ENCODE results near the gene MRAS.
"Not testable (repeated sequence)": the region's sequence is repeated elsewhere in the genome, so short reads cannot be mapped to it uniquely, and the experiment has no call there.

The MRAS gene

DNA sequence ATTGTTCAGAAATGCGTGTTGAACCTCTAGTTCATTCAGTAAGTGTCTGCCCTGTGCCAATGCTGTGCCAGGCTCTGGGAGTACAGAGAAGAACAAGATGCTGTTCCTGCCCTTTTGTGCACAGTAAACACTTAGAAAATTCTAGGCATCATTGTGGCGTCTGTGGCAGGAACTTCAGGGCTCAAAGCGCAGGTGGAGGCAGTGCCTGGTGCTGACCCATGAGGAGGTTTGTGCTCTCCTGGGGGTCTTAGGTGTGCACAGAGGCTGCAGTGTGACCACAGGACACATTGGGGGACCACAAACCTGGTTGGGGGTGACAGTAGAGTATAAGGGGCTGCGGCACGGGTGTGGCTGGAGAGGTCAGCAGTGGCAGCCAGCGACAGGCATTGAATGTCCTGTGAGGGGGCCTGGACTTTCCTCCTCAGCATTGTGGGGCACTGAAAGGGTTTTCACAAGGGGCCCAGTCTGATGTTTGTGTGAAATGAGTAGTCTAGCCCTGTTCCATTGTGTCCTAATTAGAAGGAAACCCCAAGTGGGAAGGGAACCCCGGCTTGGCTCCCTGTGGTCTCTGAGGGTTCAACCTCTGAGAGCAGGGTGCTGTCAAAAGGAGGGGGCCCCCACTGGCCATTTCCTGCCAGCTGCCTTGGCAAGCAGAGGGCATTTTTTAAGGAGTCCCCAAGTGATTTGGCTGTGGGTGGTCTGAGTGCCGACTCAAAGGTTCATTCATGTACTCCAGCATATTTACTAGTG lies 20.9 kb downstream of the MRAS start:
- no peak for DNase-seq

DNA sequence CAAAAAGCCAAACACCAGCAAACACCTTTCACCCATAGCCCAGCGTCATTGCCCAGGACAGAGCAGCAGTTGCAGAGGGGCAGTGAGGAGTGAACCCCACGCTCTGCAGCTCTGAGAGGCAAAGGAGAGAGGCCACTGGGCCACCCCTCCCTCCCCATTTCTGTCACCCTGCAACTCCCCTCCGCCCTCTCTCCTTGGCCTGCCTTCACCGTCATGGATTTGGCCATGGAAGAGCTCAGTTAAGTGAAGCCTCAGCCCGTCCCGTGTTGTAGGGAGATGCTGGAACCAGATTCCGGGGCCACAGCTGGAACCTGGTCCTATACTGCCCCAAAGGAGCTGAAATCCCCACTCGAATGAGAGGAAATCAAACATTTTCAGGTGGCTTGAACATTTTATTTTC lies 21.9 kb downstream of the MRAS start:
- DNase-seq: no peak

DNA sequence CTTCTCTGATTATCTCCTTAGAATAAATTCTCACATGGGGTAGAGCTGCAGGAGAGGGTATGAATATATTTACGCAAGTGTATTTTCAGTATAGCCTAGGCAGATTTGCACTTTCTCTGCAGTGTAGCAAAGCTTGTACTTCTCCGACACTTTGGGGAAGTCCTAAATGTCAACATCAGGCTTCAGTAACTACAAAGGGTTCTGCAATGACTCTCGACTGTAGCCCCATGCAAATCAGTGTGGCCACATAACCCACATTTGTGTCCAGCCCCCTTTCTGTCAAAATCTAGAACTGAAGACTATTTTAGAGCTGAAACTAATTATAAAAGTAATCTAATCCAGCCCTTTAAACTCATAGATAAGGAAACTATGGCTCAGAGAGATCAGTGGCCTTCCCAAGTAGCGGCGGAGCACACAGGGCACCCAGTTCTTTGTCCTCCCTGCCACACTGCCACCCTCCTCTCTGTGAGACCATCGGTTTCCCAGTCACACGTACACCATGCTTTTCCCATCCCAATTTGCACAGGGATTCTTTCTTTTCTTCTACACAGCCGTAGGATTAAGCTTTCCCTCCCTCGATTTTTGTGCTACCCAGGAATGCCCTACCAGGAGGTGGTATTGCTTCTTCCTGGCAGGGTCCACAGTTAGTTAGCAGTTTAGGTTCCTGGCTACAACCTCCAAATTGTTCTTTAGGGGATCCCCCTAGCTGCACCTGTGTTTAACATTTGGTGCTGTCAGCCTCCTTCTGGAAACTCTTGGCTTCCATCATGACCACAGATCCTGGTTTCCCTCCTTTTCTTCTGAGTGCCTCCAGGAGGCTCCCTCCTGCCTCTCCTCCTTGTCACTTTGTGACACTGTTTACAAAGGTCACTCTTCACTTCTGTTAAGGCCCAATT lies 22.9 kb downstream of the MRAS start:
- no peak for DNase-seq

DNA sequence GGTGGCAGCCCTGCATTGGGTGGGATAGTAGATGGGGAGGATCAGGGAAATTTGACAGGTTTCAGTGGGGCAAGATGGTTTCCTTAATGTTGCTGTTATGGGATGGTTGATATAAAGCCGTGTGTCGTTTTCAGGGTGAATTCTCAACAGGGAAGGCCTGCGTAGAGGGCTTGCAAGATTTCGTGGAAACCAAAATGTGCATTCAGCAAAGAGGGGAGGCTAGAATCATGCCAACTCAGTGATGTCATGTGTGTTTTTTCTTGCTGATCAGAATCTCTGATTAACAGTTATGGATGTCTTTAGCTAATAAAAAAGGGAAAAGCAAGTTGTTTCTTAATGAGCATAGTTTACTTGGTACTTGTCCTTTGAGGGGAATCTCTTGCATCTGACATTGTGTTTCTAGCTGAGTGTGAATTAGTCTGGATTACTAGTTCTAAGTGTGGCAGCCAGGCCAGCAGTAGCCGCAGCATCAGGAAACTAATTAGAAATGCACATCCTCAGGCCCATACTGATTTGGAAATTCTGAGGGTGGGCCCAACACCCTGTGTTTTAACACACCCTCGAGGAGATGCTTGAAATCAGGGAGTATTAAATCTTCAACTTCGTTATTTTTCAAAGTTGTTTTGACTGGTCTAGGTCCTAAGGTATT lies 24.8 kb downstream of the MRAS start:
- no peak for DNase-seq

GRCh38 chr3:138373736-138374094 lies 25.3 kb downstream of the MRAS start:
- DNase-seq: no peak

DNA sequence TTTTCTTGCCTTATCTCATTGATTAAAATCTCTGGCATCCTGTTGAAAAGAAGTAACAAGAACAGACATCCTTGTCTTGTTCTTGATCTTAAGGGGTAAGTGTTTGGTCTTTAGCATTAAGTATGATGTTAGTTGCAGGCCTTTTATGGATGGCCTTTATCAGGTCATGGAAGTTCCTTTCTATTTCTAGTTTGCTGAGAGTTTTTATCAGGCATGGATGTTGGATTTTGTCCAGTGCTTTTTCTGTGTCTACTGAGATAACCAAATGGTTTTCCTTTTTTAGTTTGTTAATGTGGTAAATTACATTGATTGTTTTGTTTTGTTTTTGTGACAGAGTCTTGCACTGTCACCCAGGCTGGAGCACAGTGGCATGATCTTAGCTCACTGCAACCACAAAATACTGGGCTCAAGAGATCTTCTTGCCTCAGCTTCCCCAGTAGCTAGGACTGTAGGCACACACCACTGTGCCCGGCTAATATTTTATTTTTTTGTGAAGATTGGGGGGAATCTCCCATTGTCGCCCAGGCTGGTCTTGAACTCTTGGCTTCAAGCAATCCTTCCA lies 26.3 kb downstream of the MRAS start:
- no peak for DNase-seq

DNA sequence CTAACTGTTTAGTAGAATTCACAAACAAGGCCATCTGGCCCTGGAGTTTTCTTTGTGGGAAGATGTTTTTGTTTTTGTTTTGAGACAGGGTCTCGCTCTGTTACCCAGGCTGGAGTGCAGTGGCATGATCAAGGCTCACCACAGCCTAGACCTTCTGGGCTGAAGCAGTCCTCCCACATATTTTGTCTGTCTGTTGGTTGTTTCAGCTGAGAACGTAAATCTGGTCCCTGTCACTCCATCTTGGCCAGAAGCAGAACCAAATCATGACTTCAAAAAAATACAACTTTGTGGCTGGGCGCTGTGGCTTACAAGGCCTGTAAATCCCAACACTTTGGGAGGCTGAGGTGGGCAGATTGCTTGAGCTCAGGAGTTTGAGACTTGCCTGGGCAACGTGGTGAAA lies 27.1 kb downstream of the MRAS start:
- DNase-seq: no peak

DNA sequence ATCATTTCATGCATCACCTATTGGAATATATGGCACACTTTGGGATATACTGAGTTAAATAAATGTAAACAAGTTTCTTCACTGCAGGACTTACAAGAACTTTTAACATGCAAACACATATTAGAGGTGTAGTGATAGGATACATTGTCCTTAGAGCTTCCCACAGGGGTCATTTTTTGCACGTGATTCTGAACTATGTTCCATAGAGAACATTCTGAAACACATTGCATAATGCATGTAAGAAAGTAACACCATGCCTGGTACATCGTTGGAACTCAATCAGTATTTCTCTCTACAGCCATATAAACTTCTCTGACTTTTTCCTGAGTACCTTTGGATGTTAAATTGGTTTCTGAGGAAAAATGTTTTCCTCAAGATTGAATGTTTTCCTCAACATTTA lies 28.3 kb downstream of the MRAS start:
- DNase-seq: no peak

DNA sequence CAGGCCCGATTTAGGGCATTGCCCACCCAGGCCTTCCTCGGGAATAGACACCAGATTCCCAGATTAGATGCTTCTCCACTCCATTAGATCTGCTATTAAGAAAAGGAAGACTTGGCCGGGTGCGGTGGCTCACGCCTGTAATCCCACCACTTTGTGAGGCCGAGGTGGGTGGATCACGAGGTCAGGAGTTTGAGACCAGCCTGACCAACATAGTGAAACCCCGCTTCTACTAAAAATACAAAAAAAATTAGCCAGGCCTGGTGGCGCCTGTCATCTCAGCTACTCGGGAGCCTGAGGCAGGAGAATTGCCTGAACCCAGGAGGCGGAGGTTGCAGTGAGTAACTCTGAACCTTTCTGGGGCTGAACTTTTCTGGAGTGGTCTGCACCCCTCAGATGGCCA lies 28.8 kb downstream of the MRAS start:
- DNase-seq: not testable (repeated sequence)

DNA sequence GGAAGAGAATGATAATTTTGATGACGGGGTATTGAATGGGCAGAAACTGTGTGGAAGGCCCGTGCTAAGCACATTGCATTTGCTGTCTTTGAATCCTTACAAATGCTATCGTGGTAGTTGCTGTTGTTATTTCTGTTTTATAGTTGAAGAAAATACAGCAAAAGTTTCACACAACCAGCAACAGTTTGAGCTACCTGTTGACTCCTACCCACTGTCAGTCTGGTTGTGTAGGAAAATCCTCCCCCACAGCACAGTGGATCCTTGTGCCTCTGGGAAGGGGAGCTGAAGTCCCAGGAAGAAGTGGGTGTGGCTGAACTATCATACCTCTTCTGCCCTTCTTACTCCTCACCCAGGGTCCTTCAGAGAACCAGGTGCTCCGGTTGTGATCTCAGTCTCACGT lies 29.4 kb downstream of the MRAS start:
- no peak for DNase-seq

DNA sequence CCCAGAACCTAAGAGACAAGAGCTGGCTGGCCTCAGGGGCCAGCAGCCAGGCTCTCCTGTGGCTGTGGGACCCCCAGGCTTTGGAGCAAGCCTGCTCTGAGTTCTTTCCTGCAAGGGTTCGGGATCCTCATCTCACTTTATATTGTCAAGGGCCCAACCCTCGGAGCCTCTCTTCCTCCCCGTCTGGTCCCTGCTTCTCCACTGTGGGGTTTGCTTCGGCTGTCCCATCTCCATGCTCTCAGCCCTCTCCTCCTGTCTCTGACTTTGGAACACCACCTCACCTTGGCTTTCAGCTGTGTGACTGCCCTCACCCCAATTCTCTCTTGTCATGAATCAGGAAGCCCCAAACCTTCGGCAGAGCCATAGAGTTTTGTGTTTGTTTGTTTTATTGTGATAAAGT lies 30.0 kb downstream of the MRAS start:
- no peak for DNase-seq

- no peak for DNase-seq
These were observed 30.6 kb downstream of the MRAS start for GRCh38 chr3:138378990-138379389.

GRCh38 chr3:138381413-138381901 lies 33.1 kb downstream of the MRAS start:
- DNase-seq: no peak

- DNase-seq: no peak
These were observed 33.8 kb downstream of the MRAS start for GRCh38 chr3:138381950-138382715.

DNA sequence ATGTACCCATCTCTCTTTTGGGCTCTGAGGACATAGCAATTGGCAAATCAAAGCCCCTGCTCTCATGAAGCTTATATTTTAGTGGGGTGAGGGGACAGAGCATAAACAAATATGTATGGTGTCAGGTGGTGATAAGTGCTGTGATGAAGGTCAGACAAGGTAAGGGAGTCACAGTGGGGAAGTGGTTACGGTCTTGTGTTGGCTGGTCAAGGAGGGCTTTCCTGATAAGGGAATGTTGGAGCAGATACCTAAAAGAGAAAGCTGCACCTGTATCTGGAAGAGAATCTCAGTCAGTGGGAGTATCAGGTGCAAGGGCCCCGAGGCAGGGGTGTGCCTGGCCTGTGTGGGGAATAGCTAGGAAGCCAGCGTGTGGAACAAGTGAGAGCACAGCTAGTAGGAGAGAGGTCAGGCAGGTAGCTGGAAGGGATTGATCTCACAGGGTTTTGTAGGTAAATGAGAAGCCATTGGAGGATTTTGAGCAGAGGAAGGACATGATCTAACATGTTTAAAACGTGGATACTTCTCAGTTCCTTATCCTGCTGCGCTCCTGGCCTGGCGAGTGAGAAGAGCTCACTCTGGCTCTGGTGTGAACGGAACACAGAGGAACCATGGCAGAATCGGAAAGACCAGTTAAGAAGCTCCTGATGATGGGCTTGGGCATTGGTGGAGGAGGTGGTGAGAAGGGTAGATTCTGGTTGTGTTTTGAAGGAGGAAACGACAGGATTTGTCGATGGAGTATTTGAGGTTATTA lies 35.5 kb downstream of the MRAS start:
- no peak for DNase-seq

GRCh38 chr3:138384531-138384930 lies 36.2 kb downstream of the MRAS start:
- no peak for DNase-seq

DNA sequence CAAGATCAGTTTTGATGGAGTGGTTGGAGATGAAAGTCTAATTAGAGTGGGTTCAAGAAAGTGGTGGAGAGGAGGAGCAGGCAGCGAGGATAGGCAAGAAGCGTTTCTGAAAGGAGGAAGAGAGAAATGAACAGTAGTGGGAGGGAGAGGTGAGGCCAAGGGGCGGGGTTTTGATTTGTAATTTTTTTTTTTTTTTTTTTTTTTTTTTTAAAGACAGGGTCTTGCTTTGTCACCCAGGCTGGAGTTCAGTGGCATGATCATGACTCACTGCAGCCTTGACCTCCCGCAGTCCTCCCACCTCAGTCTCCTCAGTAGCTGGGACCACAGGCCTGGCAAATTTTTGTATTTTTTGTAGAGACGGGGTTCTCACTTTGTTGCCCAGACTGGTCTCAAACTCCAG lies 36.6 kb downstream of the MRAS start:
- DNase-seq: no peak

DNA sequence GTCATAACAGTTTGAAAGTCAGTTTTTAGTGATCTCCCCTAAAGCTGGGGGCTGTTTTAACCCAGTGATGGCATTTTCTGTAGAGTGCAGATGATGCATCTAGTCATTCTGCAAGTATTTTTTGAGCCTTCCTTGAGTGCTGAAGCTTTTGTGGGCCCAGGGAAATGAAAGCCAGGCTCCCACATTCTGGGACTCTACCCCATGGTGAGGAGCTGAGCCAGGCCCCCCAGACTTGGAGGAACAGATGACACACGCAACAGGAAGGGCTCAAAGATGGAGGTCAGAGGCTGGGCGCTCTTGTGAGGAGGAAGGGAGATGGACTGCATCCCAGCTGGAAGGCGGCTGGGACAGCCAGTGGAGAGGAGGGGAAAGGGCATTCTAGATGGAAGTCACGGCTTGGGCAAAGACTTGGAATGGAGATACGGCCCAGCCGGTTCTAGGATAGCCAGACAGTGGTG lies 40.8 kb downstream of the MRAS start:
- no peak for DNase-seq

- DNase-seq: no peak
These were observed 41.6 kb downstream of the MRAS start for GRCh38 chr3:138389841-138390581.

DNA sequence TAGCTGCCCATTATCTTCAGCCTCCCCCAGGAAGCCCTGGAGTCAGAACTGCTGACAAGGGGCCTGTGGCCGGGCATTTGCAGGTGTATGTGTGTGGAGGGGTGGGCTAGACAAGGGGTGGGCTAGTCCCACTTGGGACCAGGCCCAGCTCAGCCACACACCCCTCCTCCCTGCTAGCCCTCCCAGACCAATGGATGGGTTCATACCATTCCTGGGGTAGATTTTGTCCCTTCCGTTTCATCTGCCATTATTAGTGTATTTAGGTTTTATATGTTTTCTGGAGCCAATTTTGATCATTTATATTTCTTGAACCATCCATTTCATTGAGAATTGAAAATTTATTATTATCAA lies 42.2 kb downstream of the MRAS start:
- DNase-seq: no peak

GRCh38 chr3:138394156-138394555 lies 45.8 kb downstream of the MRAS start:
- DNase-seq: no peak
